ENCODE results near the gene BBS9. TPM values are rescaled to one million over a fixed set of nuclear protein-coding genes. Genes with fewer than 3 reads are reported as not detected.

Gene BBS9
- total and polyA plus RNA-seq, 9 of the 15 experiments (the other 6 are each of a cell fraction or from before 2014, with no cell fraction given), result 0.77 to 3.3 (median 2.4) TPM

GRCh38 chr7:33399528-33400213 is 270.3 kb downstream of the BBS9 start:
- no peaks in the 10 kb centered on the region for H3K4me1 ChIP-seq (replicated peaks in 1 of 2; ENCODE audit: control insufficient read depth in 2 of 2, insufficient read depth in 2 of 2, low read length in 2 of 2)
- H4K20me1 ChIP-seq (replicated peaks; ENCODE audit: control insufficient read depth, insufficient read depth, low read length), result no peaks in the 10 kb centered on the region
- DNase-seq (ENCODE audit: extremely low read depth in 1 of 4, low spot score in 3 of 4) (no peak), FAIRE-seq (no peak), ATAC-seq (no peak)
- no peak overlapping the region for H3K4me2 ChIP-seq (ENCODE audit: insufficient read depth, low read length)
- no TSS peak for BruUV-seq (replicated peaks)
- no peaks in the 10 kb centered on the region for H3K79me2 ChIP-seq (ENCODE audit: control insufficient read depth, insufficient read depth, low read length)
- CTCF ChIA-PET (ENCODE audit: low intra/inter-chr PET ratio), result no interaction called here
- H3K36me3 ChIP-seq (ENCODE audit: control insufficient read depth, insufficient read depth, low read length), result no peaks in the 10 kb centered on the region
- H3K4me3 ChIP-seq, result no peak overlapping the region
- TF ChIP-seq YY1 (IDR thresholded peaks at IDR 0.05; ENCODE audit: borderline replicate concordance in 1 of 3, control insufficient read depth in 1 of 3, extremely low read depth in 1 of 3, insufficient read depth in 3 of 3, insufficient read length in 1 of 3, insufficient replicate concordance in 2 of 3, low read depth in 1 of 3, low read length in 2 of 3) (no peak), C11orf30 (IDR thresholded peaks at IDR 0.05; ENCODE audit: low read depth) (peak; percentile 22; the same call in 1 of the 2 replicates), KAT7 (CRISPR knock-in tag; IDR thresholded peaks at IDR 0.05; ENCODE audit: borderline replicate concordance) (no peak), LARP7 (IDR thresholded peaks at IDR 0.05) (no peak)
- H3K9me3 ChIP-seq (replicated peaks; ENCODE audit: control insufficient read depth, insufficient read depth, low read depth, low read length), result no peaks in the 10 kb centered on the region
- intact Hi-C loops (cut with micrococcal nuclease) (no loop called here), in situ Hi-C loops (cut with MboI) (no loop called here)
- H3K27me3 ChIP-seq (ENCODE audit: control insufficient read depth in 2 of 2, insufficient read depth in 2 of 2, low read length in 2 of 2), result no peaks in the 10 kb centered on the region
- no peak overlapping the region for H3K9ac ChIP-seq (ENCODE audit: insufficient read depth in 1 of 2, low read depth in 2 of 2, low read length in 2 of 2)
- H3K27ac ChIP-seq (ENCODE audit: extremely low read depth, low read depth, low read length), result no peak overlapping the region
- POLR2A ChIA-PET, result no interaction called here
- 0% methylated on average over 3 of the region's 3 CpGs for WGBS (ENCODE audit: insufficient coverage, low coverage, missing lambda C conversion rate)
- H3K9me1 ChIP-seq (ENCODE audit: control insufficient read depth, insufficient read depth, low read length), result no peaks in the 10 kb centered on the region
- H2AFZ ChIP-seq (ENCODE audit: low read depth, low read length), result no peak overlapping the region

- TF ChIP-seq PRPF4 (IDR thresholded peaks at IDR 0.05; ENCODE audit: insufficient read depth, low read depth, low read length, poor library complexity, severe bottlenecking), result no peak
- no peak for TF ChIP-seq HNRNPL (IDR thresholded peaks at IDR 0.05; ENCODE audit: low read depth, low read length)
- TF ChIP-seq ZNF583 (CRISPR knock-in tag; IDR thresholded peaks at IDR 0.05), result no peak
- no peak for TF ChIP-seq ZBTB34 (CRISPR knock-in tag; IDR thresholded peaks at IDR 0.05)
- TF ChIP-seq C11orf30 (IDR thresholded peaks at IDR 0.05; ENCODE audit: low read depth), result no peak
- no peak for TF ChIP-seq ZZZ3 (IDR thresholded peaks at IDR 0.05)
- Histone ChIP-seq H2AFZ (ENCODE audit: low read depth, low read length) (no peak overlapping the region), H3K36me3 (ENCODE audit: control insufficient read depth, insufficient read depth, low read length) (no peaks in the 10 kb centered on the region), H4K20me1 (replicated peaks; ENCODE audit: control insufficient read depth, insufficient read depth, low read length) (no peaks in the 10 kb centered on the region), H3K9me3 (replicated peaks; ENCODE audit: control insufficient read depth, insufficient read depth, low read depth, low read length) (no peaks in the 10 kb centered on the region), H3K4me1 (replicated peaks in 1 of 2; ENCODE audit: control insufficient read depth in 2 of 2, insufficient read depth in 2 of 2, low read length in 2 of 2) (no peaks in the 10 kb centered on the region), H3K79me2 (ENCODE audit: control insufficient read depth, insufficient read depth, low read length) (no peaks in the 10 kb centered on the region), H3K9me1 (ENCODE audit: control insufficient read depth, insufficient read depth, low read length) (no peaks in the 10 kb centered on the region), H3K9ac (ENCODE audit: insufficient read depth in 1 of 2, low read depth in 2 of 2, low read length in 2 of 2) (no peak overlapping the region), H3K27ac (ENCODE audit: extremely low read depth, low read depth, low read length) (no peak overlapping the region), H3K4me2 (ENCODE audit: insufficient read depth, low read length) (no peak overlapping the region), H3K27me3 (ENCODE audit: control insufficient read depth in 2 of 2, insufficient read depth in 2 of 2, low read length in 2 of 2) (no peaks in the 10 kb centered on the region), H3K4me3 (no peak overlapping the region)
- ATAC-seq, result no peak
- no peak for DNase-seq (ENCODE audit: extremely low read depth in 1 of 4, low spot score in 3 of 4)
- intact Hi-C loops (cut with micrococcal nuclease) (no loop called here), in situ Hi-C loops (cut with MboI) (no loop called here)
- CTCF ChIA-PET (ENCODE audit: low intra/inter-chr PET ratio), result no interaction called here
- POLR2A ChIA-PET, result no interaction called here
- BruUV-seq (replicated peaks), result no TSS peak
- WGBS (ENCODE audit: insufficient coverage, low coverage, missing lambda C conversion rate), result 0% methylated on average over 1 of the region's 1 CpG
- FAIRE-seq, result no peak
Observed at GRCh38 chr7:33400214-33400538, 270.8 kb downstream of the BBS9 start.

Measured in K562 (cell line).